ENCODE results near the gene PRICKLE2.

- TF ChIP-seq, protein P1, sequence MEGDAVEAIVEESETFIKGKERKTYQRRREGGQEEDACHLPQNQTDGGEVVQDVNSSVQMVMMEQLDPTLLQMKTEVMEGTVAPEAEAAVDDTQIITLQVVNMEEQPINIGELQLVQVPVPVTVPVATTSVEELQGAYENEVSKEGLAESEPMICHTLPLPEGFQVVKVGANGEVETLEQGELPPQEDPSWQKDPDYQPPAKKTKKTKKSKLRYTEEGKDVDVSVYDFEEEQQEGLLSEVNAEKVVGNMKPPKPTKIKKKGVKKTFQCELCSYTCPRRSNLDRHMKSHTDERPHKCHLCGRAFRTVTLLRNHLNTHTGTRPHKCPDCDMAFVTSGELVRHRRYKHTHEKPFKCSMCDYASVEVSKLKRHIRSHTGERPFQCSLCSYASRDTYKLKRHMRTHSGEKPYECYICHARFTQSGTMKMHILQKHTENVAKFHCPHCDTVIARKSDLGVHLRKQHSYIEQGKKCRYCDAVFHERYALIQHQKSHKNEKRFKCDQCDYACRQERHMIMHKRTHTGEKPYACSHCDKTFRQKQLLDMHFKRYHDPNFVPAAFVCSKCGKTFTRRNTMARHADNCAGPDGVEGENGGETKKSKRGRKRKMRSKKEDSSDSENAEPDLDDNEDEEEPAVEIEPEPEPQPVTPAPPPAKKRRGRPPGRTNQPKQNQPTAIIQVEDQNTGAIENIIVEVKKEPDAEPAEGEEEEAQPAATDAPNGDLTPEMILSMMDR (conservative IDR thresholded peaks at IDR 0.05; ENCODE audit: low read depth, low read length): no peak
- TF ChIP-seq EZH2 (IDR thresholded peaks at IDR 0.05; ENCODE audit: borderline replicate concordance, low read depth, low read length, poor library complexity, severe bottlenecking): no peak
Observed at GRCh38 chr3:64143409-64144130, 81.7 kb downstream of the PRICKLE2 start.

All from A673 (cell line).